Common myeloid progenitor, CD34-positive (primary cell): Measurements from ENCODE around the gene SLC15A1.

Experiments
- CTCF ChIA-PET: fragments of 350-600 bp; sonication (Branson Sonifier 250); formaldehyde crosslinking; loops from one replicate; lab custom pipeline; 2021; ENCODE audit warnings: antibody characterized with exemption; lab: Charles Lee
- POLR2A ChIA-PET: fragments of 350-600 bp; sonication (Branson Sonifier 250); formaldehyde crosslinking; loops from one replicate; lab custom pipeline; 2021; ENCODE audit warnings: antibody characterized with exemption; lab: Charles Lee
- DNase-seq, 3 donors: peaks; one replicate each; pipeline versions ENCODE4 v3.0.0 to v3.0.0-alpha.2; 2013
- H3K27ac ChIP-seq, 2 experiments: 1 replicate in 1 of 2; 2 replicates in 1 of 2; pipeline ENCODE4 v1.7.0; 2013; ENCODE audit warnings: inconsistent platforms in 2 of 2, low read length in 2 of 2, mild to moderate bottlenecking in 2 of 2, low read depth in 1 of 2, moderate library complexity in 1 of 2; ENCODE audit not compliant: severe bottlenecking in 2 of 2, insufficient read depth in 1 of 2, poor library complexity in 1 of 2
- H3K27me3 ChIP-seq, 5 experiments: replicated peaks in 2 of 5; 1 replicate in 3 of 5; 2 replicates in 2 of 5; pipeline versions ENCODE4 v1.6.1 to v1.7.0; 2013; ENCODE audit warnings: low read length in 4 of 5, mild to moderate bottlenecking in 2 of 5, moderate library complexity in 2 of 5, inconsistent platforms in 1 of 5; ENCODE audit not compliant: insufficient read depth in 5 of 5, control insufficient read depth in 4 of 5
- H3K36me3 ChIP-seq, 4 experiments: 1 replicate in 2 of 4; 2 replicates in 2 of 4; pipeline versions ENCODE4 v1.6.1 to v1.7.0; 2013; ENCODE audit warnings: low read length in 3 of 4, control low read depth in 1 of 4, mild to moderate bottlenecking in 1 of 4; ENCODE audit not compliant: control insufficient read depth in 4 of 4, insufficient read depth in 4 of 4
- H3K4me1 ChIP-seq, 4 experiments: 1 replicate in 3 of 4; 2 replicates in 1 of 4; pipeline versions ENCODE4 v1.6.1 to v1.7.1; 2013; ENCODE audit warnings: low read length in 3 of 4, mild to moderate bottlenecking in 3 of 4, control low read depth in 1 of 4, inconsistent platforms in 1 of 4, moderate library complexity in 1 of 4; ENCODE audit not compliant: control insufficient read depth in 4 of 4, insufficient read depth in 4 of 4; ENCODE audit errors: control extremely low read depth in 1 of 4
- H3K4me3 ChIP-seq, 7 experiments: 1 replicate in 4 of 7; 2 replicates in 3 of 7; pipeline versions ENCODE4 v1.5.1 to v1.7.0; 2013; ENCODE audit warnings: mild to moderate bottlenecking in 7 of 7, low read length in 6 of 7, moderate library complexity in 6 of 7, inconsistent platforms in 2 of 7, low read depth in 2 of 7, control low read depth in 1 of 7; ENCODE audit not compliant: insufficient read depth in 4 of 7, control insufficient read depth in 1 of 7; ENCODE audit errors: extremely low read depth in 1 of 7
- H3K9me3 ChIP-seq, 5 experiments: 1 replicate in 4 of 5; 2 replicates in 1 of 5; pipeline versions ENCODE4 v1.6.1 to v1.7.1; 2013; ENCODE audit warnings: low read length in 4 of 5, mild to moderate bottlenecking in 2 of 5, inconsistent platforms in 1 of 5, low read depth in 1 of 5, moderate library complexity in 1 of 5; ENCODE audit not compliant: control insufficient read depth in 4 of 5, insufficient read depth in 2 of 5; ENCODE audit errors: control extremely low read depth in 1 of 5
- WGBS: methylation state at CpG from one replicate; pipeline ENCODE4 v1.1.5; 2013; ENCODE audit not compliant: insufficient coverage; 5-methylcytosine and 5-hydroxymethylcytosine counted together

The SLC15A1 gene

GRCh38 chr13:98729658-98730057 lies 22.8 kb downstream of the SLC15A1 start:
- Histone ChIP-seq H3K27me3 (peaks cover 0 to 3% (median 0%) of the 10 kb centered on the region in 5 experiments), H3K4me3 (no peak overlapping the region), H3K36me3 (no peaks in the 10 kb centered on the region), H3K4me1 (peaks cover 0 to 7% (median 5%) of the 10 kb centered on the region in 4 experiments), H3K27ac (no peak overlapping the region), H3K9me3 (peaks cover 0 to 3% (median 0%) of the 10 kb centered on the region in 5 experiments)
- ChIA-PET POLR2A (no interaction called here), CTCF (no interaction called here)
- no peak for DNase-seq
- 16% methylated on average over 8 of the region's 8 CpGs for WGBS

GRCh38 chr13:98722958-98723357 lies 29.5 kb downstream of the SLC15A1 start:
- Histone ChIP-seq H3K9me3 (no peaks in the 10 kb centered on the region), H3K27ac (no peak overlapping the region), H3K4me1 (no peaks in the 10 kb centered on the region), H3K27me3 (no peaks in the 10 kb centered on the region), H3K36me3 (no peaks in the 10 kb centered on the region), H3K4me3 (no peak overlapping the region)
- DNase-seq: no peak
- CTCF ChIA-PET: no interaction called here
- POLR2A ChIA-PET: no interaction called here
- WGBS: 100% methylated on average over 3 of the region's 3 CpGs

GRCh38 chr13:98721825-98722510 lies 30.5 kb downstream of the SLC15A1 start:
- 97% methylated on average over 8 of the region's 11 CpGs for WGBS
- CTCF ChIA-PET: no interaction called here

GRCh38 chr13:98719527-98720250 lies 32.8 kb downstream of the SLC15A1 start:
- ChIA-PET CTCF (no interaction called here), POLR2A (no interaction called here)
- Histone ChIP-seq H3K27ac (no peak overlapping the region), H3K4me1 (no peaks in the 10 kb centered on the region), H3K36me3 (no peaks in the 10 kb centered on the region), H3K9me3 (no peaks in the 10 kb centered on the region), H3K4me3 (no peak overlapping the region), H3K27me3 (no peaks in the 10 kb centered on the region)
- DNase-seq: no peak
- 98% methylated on average over 6 of the region's 7 CpGs for WGBS

More at GRCh38 chr13:98721825-98722510, 30.5 kb downstream of the SLC15A1 start:
- no peak overlapping the region for H3K4me3 ChIP-seq
- no peaks in the 10 kb centered on the region for H3K9me3 ChIP-seq
- H3K27me3 ChIP-seq: no peaks in the 10 kb centered on the region
- no peaks in the 10 kb centered on the region for H3K36me3 ChIP-seq
- no peak overlapping the region for H3K27ac ChIP-seq
- no peak for DNase-seq
- POLR2A ChIA-PET: no interaction called here
- no peaks in the 10 kb centered on the region for H3K4me1 ChIP-seq

- Histone ChIP-seq H3K27me3 (no peaks in the 10 kb centered on the region), H3K4me1 (no peaks in the 10 kb centered on the region), H3K36me3 (no peaks in the 10 kb centered on the region), H3K9me3 (no peaks in the 10 kb centered on the region), H3K4me3 (no peak overlapping the region), H3K27ac (no peak overlapping the region)
- ChIA-PET CTCF (no interaction called here), POLR2A (no interaction called here)
- no peak for DNase-seq
- 100% methylated on average over 2 of the region's 6 CpGs for WGBS
These were observed 34.6 kb downstream of the SLC15A1 start for GRCh38 chr13:98717891-98718290.

- ChIA-PET POLR2A (no interaction called here), CTCF (no interaction called here)
- no peak overlapping the region for H3K4me3 ChIP-seq
- no peaks in the 10 kb centered on the region for H3K36me3 ChIP-seq
- 100% methylated on average over 5 of the region's 5 CpGs for WGBS
- H3K4me1 ChIP-seq: no peaks in the 10 kb centered on the region
- H3K27me3 ChIP-seq: no peaks in the 10 kb centered on the region
- no peak overlapping the region for H3K27ac ChIP-seq
- DNase-seq: no peak
- H3K9me3 ChIP-seq: no peaks in the 10 kb centered on the region
These were observed 35.2 kb downstream of the SLC15A1 start for GRCh38 chr13:98717256-98717655.

- CTCF ChIA-PET: interaction anchor here (1.6 kb wide), 1 partner anchor 25 kb away, joined by 3 read pairs; no protein-coding TSS in a partner anchor
These were observed 42.0 kb downstream of the SLC15A1 start for GRCh38 chr13:98710521-98710920.

More at GRCh38 chr13:98710521-98710920, 42.0 kb downstream of the SLC15A1 start:
- H3K27me3 ChIP-seq: peaks cover 0 to 7% (median 0%) of the 10 kb centered on the region in 5 experiments
- H3K9me3 ChIP-seq: peaks cover 0 to 1% (median 0%) of the 10 kb centered on the region in 5 experiments
- H3K4me3 ChIP-seq: no peak overlapping the region
- no peak overlapping the region for H3K27ac ChIP-seq
- no peak for DNase-seq
- POLR2A ChIA-PET: no interaction called here
- H3K36me3 ChIP-seq: no peaks in the 10 kb centered on the region
- H3K4me1 ChIP-seq: no peaks in the 10 kb centered on the region
- WGBS: 91% methylated on average over 6 of the region's 7 CpGs
